Trophoblast cell (in vitro differentiated cells and primary cell): ENCODE results near the gene PLEKHH1.

Source experiments
- DNase-seq, 2 donors: peaks; one replicate each; pipeline ENCODE4 v3.0.0-alpha.2; 2016
- H2AFZ ChIP-seq: 2 replicates; pipeline ENCODE4 v1.6.1; 2013; ENCODE audit warnings: low read length, moderate library complexity, mild to moderate bottlenecking; ENCODE audit not compliant: insufficient read depth, poor library complexity
- H2AK5ac ChIP-seq: 2 replicates; pipeline ENCODE4 v1.6.1; 2013; ENCODE audit warnings: mild to moderate bottlenecking, low read length
- H2BK120ac ChIP-seq: 2 replicates; pipeline ENCODE4 v1.6.1; 2013; ENCODE audit warnings: low read length, mild to moderate bottlenecking, moderate library complexity; ENCODE audit not compliant: insufficient read depth, poor library complexity
- H2BK12ac ChIP-seq: 2 replicates; pipeline ENCODE4 v1.6.1; 2013; ENCODE audit warnings: mild to moderate bottlenecking, low read length, moderate library complexity
- H2BK5ac ChIP-seq: 2 replicates; pipeline ENCODE4 v1.6.1; 2013; ENCODE audit warnings: low read length, low read depth, moderate library complexity, mild to moderate bottlenecking; ENCODE audit not compliant: poor library complexity
- H3K14ac ChIP-seq: 2 replicates; pipeline ENCODE4 v1.6.1; 2013; ENCODE audit warnings: mild to moderate bottlenecking, low read length
- H3K18ac ChIP-seq: 2 replicates; pipeline ENCODE4 v1.6.1; 2013; ENCODE audit warnings: mild to moderate bottlenecking, low read length
- H3K23ac ChIP-seq: 2 replicates; pipeline ENCODE4 v1.6.1; 2013; ENCODE audit warnings: low read length
- H3K27ac ChIP-seq: 2 replicates; pipeline ENCODE4 v1.5.1; 2013; ENCODE audit warnings: low read depth, mild to moderate bottlenecking, inconsistent platforms, low read length, moderate library complexity
- H3K27me3 ChIP-seq: 2 replicates; pipeline ENCODE4 v1.6.1; 2013; ENCODE audit warnings: inconsistent platforms, mild to moderate bottlenecking, low read length, moderate library complexity; ENCODE audit not compliant: insufficient read depth
- H3K36me3 ChIP-seq, 2 experiments: 1 replicate in 1 of 2; 2 replicates in 1 of 2; pipeline ENCODE4 v1.6.1; 2013; ENCODE audit warnings: low read length in 2 of 2, mild to moderate bottlenecking in 2 of 2, moderate library complexity in 1 of 2; ENCODE audit not compliant: insufficient read depth in 2 of 2, control insufficient read depth in 1 of 2
- H3K4ac ChIP-seq: 2 replicates; pipeline ENCODE4 v1.6.1; 2013; ENCODE audit warnings: low read depth, mild to moderate bottlenecking, low read length, moderate library complexity
- H3K4me1 ChIP-seq, 2 experiments: 1 replicate in 1 of 2; 2 replicates in 1 of 2; pipeline ENCODE4 v1.6.1; 2013; ENCODE audit warnings: low read length in 2 of 2, mild to moderate bottlenecking in 2 of 2, moderate library complexity in 1 of 2; ENCODE audit not compliant: insufficient read depth in 2 of 2, control insufficient read depth in 1 of 2
- H3K4me2 ChIP-seq: 2 replicates; pipeline ENCODE4 v1.6.1; 2013; ENCODE audit warnings: inconsistent platforms, mild to moderate bottlenecking, low read length, moderate library complexity
- H3K4me3 ChIP-seq: 2 replicates; pipeline ENCODE4 v1.5.1; 2013; ENCODE audit warnings: mild to moderate bottlenecking, low read depth, low read length, inconsistent platforms
- H3K79me1 ChIP-seq: one replicate; pipeline ENCODE4 v1.6.1; 2013; ENCODE audit warnings: low read length
- H3K79me2 ChIP-seq: 2 replicates; pipeline ENCODE4 v1.6.1; 2013; ENCODE audit warnings: low read length, mild to moderate bottlenecking; ENCODE audit not compliant: control insufficient read depth, insufficient read depth, poor library complexity
- H3K9ac ChIP-seq: 2 replicates; pipeline ENCODE4 v1.6.1; 2013; ENCODE audit warnings: mild to moderate bottlenecking, low read length
- H3K9me3 ChIP-seq: 2 replicates; pipeline ENCODE4 v1.6.1; 2013; ENCODE audit warnings: low read depth, mild to moderate bottlenecking, control low read depth, inconsistent platforms, low read length; ENCODE audit not compliant: insufficient read depth
- H4K12ac ChIP-seq: 2 replicates; pipeline ENCODE4 v1.6.1; 2013; ENCODE audit warnings: low read depth, mild to moderate bottlenecking, low read length, moderate library complexity
- H4K8ac ChIP-seq: 2 replicates; pipeline ENCODE4 v1.6.1; 2013; ENCODE audit warnings: low read depth, mild to moderate bottlenecking, low read length, moderate library complexity
- H4K91ac ChIP-seq: one replicate; pipeline ENCODE4 v1.6.1; 2013; ENCODE audit warnings: low read depth, mild to moderate bottlenecking, low read length, moderate library complexity
- WGBS: extraction: QIAGEN DNeasy Blood & Tissue Kit; methylation state at CpG from one replicate; pipeline ENCODE4 v1.1.7; 2013; ENCODE audit warnings: missing lambda C conversion rate; ENCODE audit not compliant: insufficient read length, insufficient coverage; ENCODE audit errors: extremely low coverage; 5-methylcytosine and 5-hydroxymethylcytosine counted together

The PLEKHH1 gene

DNA sequence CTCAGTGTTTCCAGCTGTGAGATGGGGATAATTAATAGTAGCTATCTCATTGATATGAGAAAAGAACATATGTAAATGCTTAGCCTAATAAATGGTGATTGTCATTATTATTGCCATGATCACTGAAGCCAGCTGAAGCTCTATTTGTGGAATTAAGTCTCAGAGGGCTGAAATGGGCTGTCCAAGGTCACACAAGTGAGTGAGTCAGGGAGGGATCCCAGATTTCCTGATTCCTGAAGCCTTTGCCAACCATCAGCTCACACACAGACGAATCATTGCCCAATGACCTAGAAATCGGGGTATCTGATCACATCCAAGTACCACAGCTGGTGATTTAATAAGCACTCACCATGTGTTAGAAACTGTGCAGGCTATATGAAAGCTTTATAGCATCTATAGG, 23.0 kb upstream of the PLEKHH1 start:
- H3K27ac ChIP-seq = no peak overlapping the region
- H3K23ac ChIP-seq = no peak overlapping the region
- no peak overlapping the region for H3K14ac ChIP-seq
- H3K9me3 ChIP-seq = no peaks in the 10 kb centered on the region
- no peak overlapping the region for H2AFZ ChIP-seq
- H3K4me1 ChIP-seq = peaks cover 0 to 7% of the 10 kb centered on the region in 2 experiments
- no peaks in the 10 kb centered on the region for H3K79me2 ChIP-seq
- no peak for DNase-seq
- H3K79me1 ChIP-seq = no peaks in the 10 kb centered on the region
- no peak overlapping the region for H3K4me2 ChIP-seq
- H3K27me3 ChIP-seq = peaks cover 11% of the 10 kb centered on the region
- H2BK12ac ChIP-seq = no peak overlapping the region
- no peak overlapping the region for H2AK5ac ChIP-seq
- no peak overlapping the region for H3K4me3 ChIP-seq
- no peak overlapping the region for H4K8ac ChIP-seq
- no peak overlapping the region for H3K18ac ChIP-seq
- no CpG with 5 or more reads among the region's 2 CpGs for WGBS
- no peak overlapping the region for H3K9ac ChIP-seq
- no peak overlapping the region for H4K12ac ChIP-seq
- H4K91ac ChIP-seq = no peak overlapping the region
- H3K4ac ChIP-seq = no peak overlapping the region
- no peak overlapping the region for H2BK5ac ChIP-seq
- no peaks in the 10 kb centered on the region for H3K36me3 ChIP-seq
- no peak overlapping the region for H2BK120ac ChIP-seq

DNA sequence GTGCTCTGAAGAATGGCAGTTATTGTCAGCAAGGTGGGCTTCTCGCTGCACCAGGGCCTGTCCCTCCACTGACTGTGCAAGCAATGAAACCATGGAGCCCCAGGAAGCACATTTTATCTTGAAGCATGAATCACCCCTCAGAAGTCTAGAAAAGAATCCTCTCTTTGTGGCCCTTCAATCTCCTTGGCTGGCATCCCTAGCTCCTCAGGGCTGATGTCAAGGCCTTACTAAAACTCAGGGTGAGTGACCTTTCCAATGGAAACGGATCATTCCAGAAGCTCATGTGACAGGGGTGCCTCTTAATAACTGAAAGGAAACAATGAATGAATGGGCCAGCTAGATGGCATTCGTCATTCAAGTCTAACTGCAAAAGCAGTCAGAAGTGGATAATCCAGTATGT, 22.3 kb upstream of the PLEKHH1 start:
- Histone ChIP-seq H3K27me3 (peaks cover 17% of the 10 kb centered on the region), H3K79me2 (no peaks in the 10 kb centered on the region), H2BK120ac (no peak overlapping the region), H3K4me1 (peaks cover 4 to 11% of the 10 kb centered on the region in 2 experiments), H3K4me3 (no peak overlapping the region), H3K4me2 (no peak overlapping the region), H2BK5ac (no peak overlapping the region), H3K9me3 (no peaks in the 10 kb centered on the region), H3K23ac (no peak overlapping the region), H4K8ac (no peak overlapping the region), H2BK12ac (no peak overlapping the region), H2AK5ac (no peak overlapping the region), H3K9ac (no peak overlapping the region), H2AFZ (no peak overlapping the region), H4K12ac (no peak overlapping the region), H3K14ac (no peak overlapping the region), H3K79me1 (no peaks in the 10 kb centered on the region), H3K18ac (no peak overlapping the region), H3K36me3 (no peaks in the 10 kb centered on the region), H3K27ac (no peak overlapping the region), H4K91ac (no peak overlapping the region), H3K4ac (no peak overlapping the region)
- no peak for DNase-seq
- WGBS = no CpG with 5 or more reads among the region's 3 CpGs

DNA sequence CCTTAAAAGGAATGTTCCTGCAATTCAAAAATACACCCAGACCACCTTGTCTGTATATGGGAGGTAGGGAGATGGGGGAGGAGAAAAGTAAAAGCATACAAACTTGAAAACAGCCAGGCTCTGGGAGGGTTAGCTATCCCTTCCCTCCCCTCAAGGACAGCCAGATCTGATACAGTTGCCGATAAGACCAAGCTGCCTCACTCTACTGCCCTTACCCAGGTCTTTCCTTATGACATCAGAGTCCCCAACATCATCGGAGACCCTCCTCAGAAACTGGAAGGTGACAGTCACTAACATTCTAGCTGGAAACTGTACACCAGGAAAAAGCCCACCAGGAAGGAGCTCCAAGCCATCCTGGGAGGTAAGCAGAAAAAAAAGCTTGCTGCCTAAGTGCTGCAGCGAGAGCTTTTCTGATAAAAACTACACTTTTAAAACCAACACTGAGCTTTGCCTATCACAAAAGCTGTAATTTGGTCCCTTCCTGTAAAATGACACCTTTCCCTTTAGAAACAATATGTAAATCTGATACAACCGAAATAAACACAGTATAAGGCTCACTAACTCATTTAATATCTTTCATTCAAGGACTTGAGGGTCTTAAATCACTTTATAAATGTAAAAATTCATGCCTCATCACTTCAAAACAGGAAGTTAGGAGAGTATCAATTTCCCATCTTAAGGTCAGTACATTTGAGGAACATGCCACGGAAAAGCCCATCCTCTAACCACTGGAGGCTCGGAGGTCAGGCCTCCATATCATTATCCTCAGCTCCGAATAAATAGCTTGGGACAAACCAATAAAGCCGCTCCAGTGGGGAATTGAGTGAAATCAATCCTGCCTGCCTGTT, 20.4 kb upstream of the PLEKHH1 start:
- Histone ChIP-seq H3K18ac (no peak overlapping the region), H3K4me3 (no peak overlapping the region), H4K91ac (no peak overlapping the region), H3K4me1 (peaks cover 4 to 11% of the 10 kb centered on the region in 2 experiments), H2BK120ac (no peak overlapping the region), H3K9me3 (no peaks in the 10 kb centered on the region), H3K79me1 (no peaks in the 10 kb centered on the region), H2BK5ac (no peak overlapping the region), H3K4me2 (no peak overlapping the region), H3K36me3 (no peaks in the 10 kb centered on the region), H3K79me2 (no peaks in the 10 kb centered on the region), H3K23ac (no peak overlapping the region), H3K27me3 (peaks cover 29% of the 10 kb centered on the region), H2BK12ac (no peak overlapping the region), H4K12ac (no peak overlapping the region), H3K27ac (no peak overlapping the region), H2AK5ac (no peak overlapping the region), H3K14ac (no peak overlapping the region), H3K4ac (no peak overlapping the region), H4K8ac (no peak overlapping the region), H3K9ac (no peak overlapping the region), H2AFZ (no peak overlapping the region)
- no CpG with 5 or more reads among the region's 8 CpGs for WGBS
- no peak for DNase-seq

DNA sequence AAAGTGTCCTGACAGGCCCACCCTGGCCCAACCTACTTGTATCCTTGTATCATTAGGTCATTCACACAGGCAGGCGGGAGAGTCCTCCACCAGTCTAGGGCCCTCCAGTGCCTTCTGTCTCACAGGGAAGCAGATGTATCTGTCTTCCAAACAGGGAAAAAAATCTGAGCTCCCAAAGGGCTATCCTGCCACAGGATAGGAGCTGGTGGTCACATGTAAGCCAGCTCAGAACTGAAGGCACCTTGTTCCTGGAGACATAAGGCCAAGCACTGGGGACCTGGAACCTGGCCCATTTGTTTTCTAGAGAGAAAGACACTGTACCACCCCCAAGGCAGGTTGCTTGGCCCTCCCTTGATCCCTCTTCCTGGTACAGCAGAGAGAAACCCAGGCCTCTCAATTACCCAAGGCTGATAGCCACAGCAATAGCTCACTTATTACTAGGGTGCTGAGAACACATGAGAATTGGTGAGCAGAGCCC, 19.4 kb upstream of the PLEKHH1 start:
- H4K8ac ChIP-seq = no peak overlapping the region
- H3K4me2 ChIP-seq = no peak overlapping the region
- H2BK5ac ChIP-seq = no peak overlapping the region
- WGBS = no CpG with 5 or more reads among the region's 1 CpG
- H2AK5ac ChIP-seq = no peak overlapping the region
- H3K14ac ChIP-seq = no peak overlapping the region
- DNase-seq = no peak
- H2BK120ac ChIP-seq = no peak overlapping the region
- H3K4me1 ChIP-seq = peaks cover 4 to 11% of the 10 kb centered on the region in 2 experiments
- H3K27ac ChIP-seq = no peak overlapping the region
- H3K18ac ChIP-seq = no peak overlapping the region
- H3K4me3 ChIP-seq = no peak overlapping the region
- H3K4ac ChIP-seq = no peak overlapping the region
- H3K27me3 ChIP-seq = peaks cover 29% of the 10 kb centered on the region
- H3K9ac ChIP-seq = no peak overlapping the region
- no peak overlapping the region for H3K23ac ChIP-seq
- no peak overlapping the region for H2BK12ac ChIP-seq
- H3K9me3 ChIP-seq = no peaks in the 10 kb centered on the region
- no peak overlapping the region for H4K12ac ChIP-seq
- H3K79me1 ChIP-seq = no peaks in the 10 kb centered on the region
- no peak overlapping the region for H4K91ac ChIP-seq
- H3K36me3 ChIP-seq = no peaks in the 10 kb centered on the region
- no peaks in the 10 kb centered on the region for H3K79me2 ChIP-seq
- no peak overlapping the region for H2AFZ ChIP-seq
